HG02642 (cell line): Measurements from ENCODE around the gene LHCGR.

Experiments
- ATAC-seq: cut with Tn5 transposase; IDR thresholded peaks from one replicate; pipeline ENCODE4 v1.9.1; 2021; ENCODE audit warnings: mild to moderate bottlenecking; ENCODE audit not compliant: unreplicated experiment, poor library complexity

The LHCGR gene

DNA sequence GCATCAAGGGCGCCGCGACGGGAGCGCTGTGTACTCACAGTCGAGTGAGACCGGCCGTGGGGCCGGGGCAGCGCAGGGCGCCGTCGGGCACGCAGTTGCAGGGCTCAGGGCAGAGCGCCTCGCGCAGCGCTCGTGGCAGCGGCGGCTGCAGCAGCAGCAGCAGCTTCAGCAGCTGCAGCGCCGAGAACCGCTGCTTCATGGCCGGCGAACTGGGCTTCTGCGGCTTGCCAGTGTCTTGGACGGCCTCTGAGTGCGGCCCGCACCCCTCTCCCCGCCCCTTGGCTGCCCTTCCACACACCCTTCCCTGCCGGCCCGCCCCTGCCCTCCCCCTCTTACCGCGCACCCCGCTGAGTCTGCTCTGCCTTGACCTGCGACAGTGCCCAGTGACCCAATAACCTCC lies at the start of gene LHCGR:
Gene LHCGR (minus strand): TSS at position 252 of the 400 bp plus-strand sequence. CDS start 53 bp downstream, at position 199.
- no peak for ATAC-seq

GRCh38 chr2:48799601-48800000 lies 44.1 kb upstream of the LHCGR start:
- ATAC-seq: no peak

DNA sequence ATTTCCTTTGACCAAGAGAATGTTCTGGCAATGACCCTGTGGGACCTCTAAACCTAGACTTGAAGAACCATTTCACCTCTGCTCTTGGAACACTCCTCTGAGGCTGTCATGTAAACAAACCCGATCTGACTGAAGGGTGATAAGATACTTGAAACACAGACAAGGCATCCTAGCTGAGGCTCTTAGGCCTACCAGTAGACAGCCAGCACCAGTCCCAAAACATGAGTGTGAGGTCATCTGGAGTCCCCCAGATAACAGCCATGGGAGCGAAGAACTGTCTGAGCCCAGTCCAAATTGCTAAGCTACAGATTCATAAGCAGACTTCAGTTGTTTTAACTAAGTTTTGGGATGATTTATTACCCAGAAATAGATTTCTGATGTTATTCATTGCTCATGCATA lies 39.5 kb upstream of the LHCGR start:
- ATAC-seq: no peak

GRCh38 chr2:48793671-48794070 lies 38.1 kb upstream of the LHCGR start:
- ATAC-seq: no peak

DNA sequence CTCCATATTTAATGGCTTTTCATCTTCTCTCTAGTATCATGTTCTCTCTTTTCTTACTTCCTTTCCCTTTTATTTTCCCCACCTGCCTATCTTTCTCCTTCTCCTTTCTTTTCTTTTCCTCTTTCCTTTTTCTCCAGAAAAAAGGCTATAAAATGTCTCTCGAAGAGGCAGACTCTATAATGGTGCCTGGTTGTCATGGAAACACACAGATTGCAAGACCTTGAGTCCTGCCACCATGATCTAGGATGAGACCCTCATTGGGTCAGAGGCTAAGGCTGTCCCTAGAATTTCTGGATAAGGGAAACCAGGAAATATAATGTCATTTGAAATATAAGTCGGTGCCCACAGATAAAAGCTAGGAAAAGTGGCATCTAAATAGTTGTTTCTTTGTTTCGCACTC lies 36.5 kb upstream of the LHCGR start:
- ATAC-seq: no peak

DNA sequence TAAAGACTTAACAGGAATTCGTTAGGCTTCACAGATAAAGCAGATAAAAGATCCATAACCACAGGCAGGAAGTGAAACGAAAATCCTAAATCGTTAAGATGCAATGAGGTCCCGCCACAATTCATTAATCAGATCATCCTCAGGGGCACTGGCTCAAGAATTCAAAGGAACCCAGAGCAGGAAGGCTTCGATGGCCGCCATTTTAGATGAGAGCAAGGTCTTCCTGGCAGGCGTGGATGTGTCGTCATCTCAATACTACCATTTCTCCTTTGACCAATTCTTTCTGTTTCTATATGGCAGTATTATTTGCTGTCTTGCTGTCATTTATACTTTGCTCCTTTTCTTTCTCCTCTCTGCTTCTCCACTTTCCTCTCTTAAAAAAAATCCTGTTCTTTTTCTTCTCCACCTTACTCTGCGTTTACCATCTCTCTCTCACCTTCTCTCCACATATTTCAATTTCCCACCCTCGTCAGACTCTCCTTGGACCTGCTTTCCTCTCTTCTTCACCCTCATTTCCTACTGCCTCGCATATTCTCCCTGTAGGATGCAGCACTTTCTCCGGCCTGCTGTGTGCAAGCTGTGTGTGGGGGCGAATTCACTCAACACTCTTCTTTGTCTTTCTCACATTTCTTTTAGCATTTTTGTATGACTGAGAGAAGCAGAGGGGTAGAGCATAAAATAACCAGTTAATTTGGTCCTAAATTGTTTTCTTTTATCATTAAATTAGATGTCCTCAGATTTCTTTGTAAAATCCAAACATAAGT lies 35.1 kb upstream of the LHCGR start:
- ATAC-seq: no peak

- ATAC-seq: no peak
Observed at GRCh38 chr2:48787580-48787979, 32.1 kb upstream of the LHCGR start.

DNA sequence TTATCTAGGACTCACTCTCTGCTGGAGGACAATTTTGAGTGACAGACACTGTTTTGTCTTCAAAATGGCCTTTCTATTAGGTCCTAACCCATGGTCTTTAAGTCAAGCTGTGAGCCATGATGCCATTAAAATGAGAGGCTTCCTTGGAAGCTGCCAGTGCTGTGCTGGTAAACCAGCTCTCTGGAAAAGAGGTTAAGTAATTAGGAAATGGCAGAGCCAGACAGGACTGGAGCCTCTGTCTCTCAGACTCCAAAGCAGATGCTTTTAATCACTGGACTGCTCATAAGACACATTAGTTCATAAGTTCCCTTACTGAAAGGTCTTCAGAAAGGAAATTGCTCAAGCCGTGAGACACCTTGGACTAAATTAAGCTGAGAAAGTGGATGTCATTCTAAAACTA lies 25.8 kb upstream of the LHCGR start:
- no peak for ATAC-seq

- ATAC-seq: no peak
Observed at GRCh38 chr2:48779019-48779716, 23.6 kb upstream of the LHCGR start.

GRCh38 chr2:48774251-48774650 lies 18.7 kb upstream of the LHCGR start:
- ATAC-seq: no peak

- ATAC-seq: no peak
Observed at GRCh38 chr2:48771241-48772014, 15.9 kb upstream of the LHCGR start.

GRCh38 chr2:48770181-48770580 lies 14.7 kb upstream of the LHCGR start:
- no peak for ATAC-seq

DNA sequence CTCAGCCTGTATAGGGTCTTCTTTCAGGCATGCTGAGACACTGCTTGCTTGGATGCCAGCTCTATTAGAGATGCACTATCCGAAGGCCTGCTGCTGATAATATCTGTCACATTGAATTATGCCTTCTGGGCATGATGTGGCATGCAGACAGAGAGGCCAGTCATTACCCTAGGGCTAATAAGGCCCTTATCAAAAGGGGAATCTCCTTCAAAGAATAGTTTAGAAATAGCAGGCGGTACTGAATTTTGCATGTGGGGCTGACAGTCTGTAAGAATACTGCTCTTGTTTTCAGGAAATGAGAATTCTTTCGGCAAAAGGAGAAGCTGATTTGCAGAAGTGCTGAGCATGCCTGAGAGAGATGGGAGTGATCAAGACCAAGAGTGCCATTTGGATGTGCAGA lies 13.1 kb upstream of the LHCGR start:
- no peak for ATAC-seq

- no peak for ATAC-seq
Observed at GRCh38 chr2:48767330-48767729, 11.8 kb upstream of the LHCGR start.

GRCh38 chr2:48760826-48761225 lies 5.3 kb upstream of the LHCGR start:
- ATAC-seq: no peak

- no peak for ATAC-seq
Observed at GRCh38 chr2:48759682-48760081, 4.2 kb upstream of the LHCGR start.

DNA sequence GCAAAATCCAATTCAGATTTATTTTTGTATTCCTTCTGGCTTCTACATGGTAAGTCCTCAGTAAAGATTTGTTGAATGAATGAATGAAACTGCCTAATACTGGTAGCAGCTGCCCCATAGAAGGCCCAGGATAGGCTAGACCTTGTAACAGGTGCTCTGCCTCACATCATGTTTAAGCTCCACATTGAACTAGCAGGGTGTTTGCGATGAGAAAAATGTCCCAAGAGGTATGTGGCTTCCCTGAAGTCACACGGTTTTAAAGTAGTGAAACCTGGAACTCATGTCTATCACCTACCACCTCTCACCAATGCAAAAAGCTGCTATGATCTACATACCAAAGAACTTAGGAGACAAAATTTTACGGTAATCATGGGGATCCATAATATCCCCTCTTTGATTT lies 765 bp upstream of the LHCGR start:
- no peak for ATAC-seq

DNA sequence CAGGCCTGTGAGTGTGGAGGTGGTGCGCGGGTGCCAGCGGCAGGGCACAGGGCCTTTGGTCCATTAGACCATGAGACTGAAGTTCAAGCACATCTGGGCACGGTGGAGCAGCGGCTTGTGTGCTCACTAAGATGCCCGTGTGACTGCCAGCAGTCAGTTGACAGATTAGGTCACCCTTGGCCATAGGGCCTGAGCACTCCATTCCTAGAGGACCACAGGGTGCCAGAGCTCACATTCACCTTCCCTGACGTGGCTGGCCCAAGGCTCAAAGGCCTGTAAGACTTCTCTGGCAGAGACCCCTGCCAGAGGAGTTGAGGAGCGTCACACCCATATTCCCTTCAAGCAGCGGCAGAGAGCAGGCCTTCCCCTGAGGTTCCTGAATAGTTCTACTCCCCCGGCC lies 650 bp downstream of the LHCGR start:
- no peak for ATAC-seq

DNA sequence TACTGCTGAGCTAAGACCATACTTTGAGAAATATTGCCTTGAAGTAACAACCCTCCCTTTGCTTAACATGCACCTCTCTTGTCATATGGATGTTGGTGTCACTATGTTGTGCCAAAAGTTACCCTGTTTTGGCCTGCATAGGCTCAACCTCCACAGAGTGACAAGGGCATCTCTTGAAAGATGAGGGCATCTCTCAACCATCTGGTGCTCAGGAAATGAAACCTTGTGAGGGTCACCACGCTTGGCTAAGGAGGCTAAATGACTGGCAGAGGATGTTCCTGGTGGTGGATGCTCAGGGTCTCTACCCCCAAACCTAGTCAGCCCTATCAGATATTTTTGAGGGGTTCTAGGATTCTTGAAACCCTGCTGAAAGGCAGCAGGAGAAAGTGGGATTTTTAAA lies 2.3 kb downstream of the LHCGR start:
- ATAC-seq: no peak

GRCh38 chr2:48750128-48750739 lies 5.3 kb downstream of the LHCGR start:
- ATAC-seq: peak; percentile 65
